HG03575 (cell line): ENCODE measurements around the gene FRMD3.

Source experiments
- ATAC-seq: cut with Tn5 transposase; IDR thresholded peaks from one replicate; pipeline ENCODE4 v1.9.1; 2021; ENCODE audit not compliant: unreplicated experiment, insufficient number of reproducible peaks, low FRiP score; ENCODE audit errors: extremely low read depth

The FRMD3 gene

DNA sequence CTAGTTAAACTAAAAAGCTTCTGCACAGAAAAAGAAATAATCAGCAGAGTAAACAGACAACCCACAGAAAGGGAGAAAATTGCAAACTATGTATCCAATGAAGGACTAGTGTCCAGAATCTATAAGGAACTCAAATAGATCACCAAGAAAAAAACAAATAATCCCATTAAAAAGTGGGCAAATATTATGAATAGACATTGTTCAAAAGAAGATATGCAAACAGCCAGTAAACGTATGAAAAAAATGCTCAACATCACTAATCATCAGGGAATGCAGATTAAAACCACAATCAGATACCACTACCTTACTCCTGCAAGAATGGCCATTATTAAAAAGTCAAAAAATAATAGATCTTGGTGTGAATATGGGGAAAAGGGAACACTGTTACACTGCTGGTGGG lies 119.9 kb downstream of the FRMD3 start:
- no peak for ATAC-seq

GRCh38 chr9:83413367-83413766 lies 124.8 kb downstream of the FRMD3 start:
- ATAC-seq: no peak

DNA sequence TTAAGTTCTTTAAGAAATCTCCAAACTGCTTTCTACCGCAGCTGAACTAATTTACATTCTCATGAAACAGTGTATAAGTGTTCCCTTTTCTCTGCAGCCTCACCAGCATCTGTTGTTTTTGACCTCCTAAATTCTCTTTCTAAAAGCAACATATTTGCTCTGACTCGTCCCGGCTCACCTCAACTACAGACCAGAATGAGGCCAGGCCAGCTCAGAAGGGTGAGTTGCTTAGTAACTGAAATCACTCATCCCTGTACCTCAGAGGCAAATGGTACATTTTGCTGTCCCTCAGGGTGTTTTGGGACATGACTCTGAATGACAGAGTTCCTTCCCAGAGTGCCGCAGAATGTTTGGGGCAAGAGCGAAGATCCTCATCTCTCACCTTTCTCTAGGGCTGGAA lies 127.5 kb downstream of the FRMD3 start:
- ATAC-seq: no peak

GRCh38 chr9:83406921-83407320 lies 131.3 kb downstream of the FRMD3 start:
- ATAC-seq: no peak

DNA sequence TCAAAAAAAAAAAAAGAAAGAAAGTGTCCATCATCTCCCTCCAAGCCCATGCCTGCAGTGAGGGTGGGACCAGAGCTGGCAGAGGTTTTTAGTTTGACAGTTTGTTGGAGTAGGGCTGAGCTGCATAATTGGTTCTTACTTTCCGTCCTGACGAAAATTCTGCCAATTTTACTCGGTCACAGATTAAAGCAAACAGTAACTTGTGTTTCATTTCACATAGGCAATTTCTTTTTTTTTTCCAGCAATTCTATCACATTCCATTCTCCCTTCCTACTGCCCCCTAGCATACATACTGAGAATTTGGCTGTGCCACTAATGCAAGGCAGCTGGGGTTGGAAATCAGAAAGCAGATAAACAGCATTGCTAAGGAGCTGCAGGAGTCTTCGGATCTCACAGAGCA lies 132.4 kb downstream of the FRMD3 start:
- no peak for ATAC-seq

- ATAC-seq: no peak
Measured at GRCh38 chr9:83403527-83404238, 134.5 kb downstream of the FRMD3 start.

GRCh38 chr9:83401328-83401900 lies 136.8 kb downstream of the FRMD3 start:
- no peak for ATAC-seq

- no peak for ATAC-seq
Measured at GRCh38 chr9:83396813-83397212, 141.4 kb downstream of the FRMD3 start.

DNA sequence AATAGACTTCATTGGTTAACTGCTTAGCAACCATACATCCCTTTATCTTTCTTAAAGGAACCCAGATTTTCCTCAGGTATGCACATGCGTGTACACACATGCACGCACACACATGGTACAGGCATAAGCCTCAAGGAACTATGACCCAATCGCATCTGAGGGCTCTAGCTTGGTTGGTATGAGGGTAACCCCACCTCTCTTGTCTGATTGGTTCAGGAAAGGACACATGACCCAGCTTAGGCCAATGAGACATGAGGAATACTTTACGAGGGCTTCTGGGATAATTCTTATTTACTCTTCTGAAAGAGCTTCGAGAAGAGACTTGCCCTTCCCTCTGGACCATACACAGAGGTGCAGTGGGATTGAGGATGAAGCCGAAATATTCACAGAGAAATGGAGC lies 141.9 kb downstream of the FRMD3 start:
- no peak for ATAC-seq

GRCh38 chr9:83392228-83392627 lies 146.0 kb downstream of the FRMD3 start:
- no peak for ATAC-seq

DNA sequence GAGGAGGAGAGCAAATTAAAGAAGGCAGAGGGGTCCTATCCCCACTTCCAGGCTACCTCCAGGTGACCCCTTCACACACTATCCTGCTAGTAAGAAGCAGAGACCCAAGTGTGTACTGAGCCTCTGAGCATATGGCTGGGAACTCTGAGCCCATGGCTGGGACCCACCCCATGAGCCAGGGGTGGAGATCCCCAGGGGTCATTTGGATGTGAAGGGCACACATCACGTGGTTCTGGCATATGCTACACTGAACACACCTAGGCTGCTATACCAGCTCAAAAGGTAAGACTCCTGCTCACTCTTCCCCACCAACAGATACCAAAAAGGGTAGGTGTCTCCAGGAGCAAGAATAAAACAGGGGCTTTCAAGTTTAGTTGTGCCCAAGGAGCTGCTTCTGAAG lies 149.9 kb downstream of the FRMD3 start:
- ATAC-seq: no peak

GRCh38 chr9:83387401-83388185 lies 150.6 kb downstream of the FRMD3 start:
- ATAC-seq: no peak

GRCh38 chr9:83385317-83385716 lies 152.9 kb downstream of the FRMD3 start:
- no peak for ATAC-seq

DNA sequence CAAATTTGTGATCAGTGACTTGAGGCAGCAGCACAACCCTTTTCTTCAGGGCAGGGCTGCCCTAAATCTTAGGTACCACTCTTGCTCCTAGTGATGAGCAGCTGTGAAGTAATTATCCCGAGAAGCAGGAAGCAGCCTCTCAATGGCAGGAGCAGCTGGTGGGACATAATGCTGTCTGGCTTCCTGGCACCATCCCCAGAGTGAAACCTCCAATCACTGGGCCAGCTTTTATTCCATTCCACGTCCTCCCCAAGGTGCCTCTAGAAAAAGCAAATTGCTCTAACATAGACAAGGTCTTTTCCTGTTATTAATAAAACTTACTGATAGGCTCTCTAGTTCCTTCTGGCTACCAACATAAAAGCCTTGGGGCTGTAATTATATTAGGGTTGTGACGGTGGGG lies 154.0 kb downstream of the FRMD3 start:
- ATAC-seq: no peak

- ATAC-seq: no peak
Measured at GRCh38 chr9:83383034-83383433, 155.2 kb downstream of the FRMD3 start.

GRCh38 chr9:83382421-83382820 lies 155.8 kb downstream of the FRMD3 start:
- ATAC-seq: no peak

DNA sequence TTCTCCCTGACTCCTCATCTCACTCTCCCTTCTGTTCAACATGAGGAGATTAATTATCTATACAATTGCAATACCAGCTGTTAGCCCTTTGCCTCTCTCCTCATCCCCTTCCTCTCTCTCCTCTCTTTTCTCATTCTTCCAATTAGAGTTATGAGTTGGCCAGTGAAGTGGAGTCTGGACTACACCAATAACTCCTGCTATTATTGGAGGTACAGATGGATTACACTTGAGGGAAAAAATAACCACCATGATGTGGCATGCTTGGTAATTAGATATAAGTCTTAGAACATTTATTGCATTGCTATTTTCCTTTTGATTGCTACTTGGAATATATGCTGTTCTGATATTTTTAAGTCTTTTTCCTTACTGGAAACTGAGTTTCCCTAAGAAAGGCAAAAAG lies 159.2 kb downstream of the FRMD3 start:
- ATAC-seq: no peak

- ATAC-seq: no peak
Measured at GRCh38 chr9:83372957-83373356, 165.2 kb downstream of the FRMD3 start.

DNA sequence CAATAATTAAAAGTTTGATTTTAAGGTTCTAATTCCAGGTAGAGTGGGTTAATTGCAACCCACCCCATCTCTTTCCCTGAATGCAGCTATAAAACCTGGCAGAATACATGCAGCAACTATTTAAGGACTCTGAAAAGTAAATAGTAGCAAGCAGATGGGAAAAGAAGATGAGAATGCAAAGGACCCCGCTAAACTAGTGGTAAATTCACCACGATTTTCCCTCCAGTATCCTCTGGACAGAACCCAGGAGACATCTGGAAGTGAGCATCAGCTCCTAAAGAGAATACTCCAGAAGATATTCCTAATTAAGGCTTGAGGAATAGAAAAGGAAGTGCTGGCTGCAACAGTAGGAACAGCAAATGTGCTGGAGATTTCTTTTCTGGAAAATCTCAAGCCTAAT lies 170.9 kb downstream of the FRMD3 start:
- no peak for ATAC-seq

GRCh38 chr9:83362341-83362995 lies 175.7 kb downstream of the FRMD3 start:
- no peak for ATAC-seq
